Measurements from ENCODE around the gene SLC35A3.
"Not testable (repeated sequence)": the region's sequence is repeated elsewhere in the genome, so short reads cannot be mapped to it uniquely, and the experiment has no call there.

The SLC35A3 gene

GRCh38 chr1:99969729-99970621 is at the start of gene SLC35A3:
Gene SLC35A3, plus strand, starts transcription at chr1:99969996. Its CDS starts 23,559 bp downstream, at chr1:99993555.
- peak; percentile 67 to 70 for DNase-seq

- DNase-seq: no peak
Observed at GRCh38 chr1:99934801-99935200, 35.0 kb upstream of the SLC35A3 start.

- no peak for DNase-seq
Observed at GRCh38 chr1:99935534-99935933, 34.3 kb upstream of the SLC35A3 start.

- no peak for DNase-seq
Observed at GRCh38 chr1:99936071-99936470, 33.7 kb upstream of the SLC35A3 start.

- DNase-seq: no peak
Observed at GRCh38 chr1:99942723-99943122, 27.1 kb upstream of the SLC35A3 start.

GRCh38 chr1:99943223-99943794 is 26.5 kb upstream of the SLC35A3 start:
- no peak for DNase-seq

- DNase-seq: no peak
Observed at GRCh38 chr1:99944192-99944591, 25.6 kb upstream of the SLC35A3 start.

- no peak for DNase-seq
Observed at GRCh38 chr1:99945174-99945573, 24.6 kb upstream of the SLC35A3 start.

GRCh38 chr1:99950486-99950885 is 19.3 kb upstream of the SLC35A3 start:
- no peak for DNase-seq

GRCh38 chr1:99952522-99952921 is 17.3 kb upstream of the SLC35A3 start:
- no peak for DNase-seq

- no peak for DNase-seq
Observed at GRCh38 chr1:99955375-99955774, 14.4 kb upstream of the SLC35A3 start.

GRCh38 chr1:99956755-99957154 is 13.0 kb upstream of the SLC35A3 start:
- no peak for DNase-seq

- no peak for DNase-seq
Observed at GRCh38 chr1:99957818-99958217, 12.0 kb upstream of the SLC35A3 start.

GRCh38 chr1:99959189-99959705 is 10.5 kb upstream of the SLC35A3 start:
- DNase-seq: not testable (repeated sequence)

- DNase-seq: not testable (repeated sequence)
Observed at GRCh38 chr1:99960260-99960659, 9.5 kb upstream of the SLC35A3 start.

- no peak for DNase-seq
Observed at GRCh38 chr1:99963041-99963795, 6.6 kb upstream of the SLC35A3 start.

- no peak for DNase-seq
Observed at GRCh38 chr1:99964806-99965205, 5.0 kb upstream of the SLC35A3 start.

GRCh38 chr1:99965646-99966375 is 4.0 kb upstream of the SLC35A3 start:
- DNase-seq: no peak

GRCh38 chr1:99968214-99968613 is 1.6 kb upstream of the SLC35A3 start:
- no peak for DNase-seq

GRCh38 chr1:99969260-99969728 is 502 bp upstream of the SLC35A3 start:
- no peak for DNase-seq

GRCh38 chr1:99970713-99971255 is 988 bp downstream of the SLC35A3 start:
- DNase-seq: no peak

GRCh38 chr1:99972066-99972465 is 2.3 kb downstream of the SLC35A3 start:
- DNase-seq: not testable (repeated sequence)
